ENCODE data around the gene CMIP. TPM values are rescaled to one million over a fixed set of nuclear protein-coding genes. Genes with fewer than 3 reads are reported as not detected.
"Not testable (repeated sequence)": the region's sequence is repeated elsewhere in the genome, so short reads cannot be mapped to it uniquely, and the experiment has no call there.

CMIP gene
- total RNA-seq, 1 donor from 2014 or later: 19.8 TPM

DNA sequence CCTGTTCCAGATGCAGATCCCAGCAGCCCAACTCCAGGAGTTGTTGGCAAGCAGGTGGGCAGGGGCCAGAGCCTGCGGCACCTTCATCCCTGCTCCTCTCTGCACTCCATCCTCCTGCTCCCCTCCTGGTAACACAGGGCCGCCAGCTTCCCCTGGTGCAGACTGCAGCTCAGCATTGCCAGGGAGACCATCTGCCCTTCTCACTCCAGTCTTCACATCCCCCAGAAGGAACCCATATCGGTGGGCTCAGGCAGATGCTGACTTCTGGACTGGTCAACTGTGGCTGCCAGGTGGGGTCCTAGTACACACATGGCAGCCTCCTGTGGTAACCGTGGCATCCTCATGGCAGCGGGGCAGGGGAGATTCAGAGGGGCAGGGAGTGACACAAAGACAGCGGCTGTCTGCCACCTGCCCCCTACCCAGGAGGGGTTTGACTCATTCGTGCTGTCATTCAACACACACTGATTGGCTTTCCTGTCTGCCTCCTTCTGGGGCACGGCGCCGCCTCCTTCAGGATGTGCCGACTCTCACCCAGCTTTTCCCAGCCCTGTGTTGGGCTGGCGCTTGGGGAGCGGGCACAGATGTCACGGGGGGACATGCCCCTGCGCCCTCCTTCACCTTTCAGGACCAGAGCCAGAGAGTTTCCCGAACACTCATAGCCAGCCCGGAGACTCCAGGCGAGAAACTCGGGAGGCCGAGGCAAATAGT lies 120.9 kb downstream of the CMIP start:
- intact Hi-C loops (cut with DNase I): no loop called here
- DNase-seq (ENCODE audit: low spot score): no peak

DNA sequence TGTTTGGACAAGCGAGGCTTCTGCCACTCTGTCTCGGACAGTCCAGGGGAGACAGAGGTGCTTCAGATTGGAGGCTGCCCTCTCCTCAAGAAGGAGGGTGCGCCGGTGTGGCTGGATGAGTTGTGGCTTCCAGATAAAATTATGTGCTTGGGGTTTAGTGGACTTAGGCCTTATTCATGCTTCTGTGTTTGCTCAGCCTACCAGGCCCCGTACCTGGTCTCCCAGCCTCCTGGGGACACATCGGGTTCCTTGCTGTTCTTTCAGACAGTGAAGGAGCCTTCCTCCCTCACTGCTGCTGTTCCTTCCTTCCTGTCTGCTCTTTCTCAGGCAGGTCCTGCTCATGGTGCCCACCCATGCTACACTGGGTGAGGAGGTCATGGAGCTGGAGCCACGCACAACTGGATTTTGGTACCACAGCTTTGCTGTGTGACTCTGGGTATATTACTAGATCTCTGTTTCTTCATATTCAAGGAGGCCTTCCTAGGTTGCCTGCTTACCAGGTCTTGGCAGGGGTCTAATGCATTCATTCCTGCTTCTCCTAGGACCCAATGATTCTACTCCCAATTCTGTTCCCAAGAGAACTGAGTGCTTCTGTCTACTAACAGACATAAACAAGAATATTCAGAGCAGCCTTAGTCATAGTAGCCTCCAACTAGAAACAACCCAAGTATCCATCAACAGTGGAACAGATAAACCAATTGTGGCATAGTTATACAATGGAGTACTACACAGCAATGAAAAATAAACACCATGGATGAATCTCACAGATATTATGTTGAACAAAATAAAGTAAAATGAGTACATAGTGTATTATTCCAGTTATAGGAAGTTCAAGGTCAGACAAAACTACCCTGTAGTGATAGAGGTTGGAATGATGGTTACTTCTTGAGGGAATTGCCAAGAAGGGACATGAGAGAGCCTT lies 121.7 kb downstream of the CMIP start:
- DNase-seq (ENCODE audit: low spot score): no peak
- intact Hi-C loops (cut with DNase I): no loop called here

DNA sequence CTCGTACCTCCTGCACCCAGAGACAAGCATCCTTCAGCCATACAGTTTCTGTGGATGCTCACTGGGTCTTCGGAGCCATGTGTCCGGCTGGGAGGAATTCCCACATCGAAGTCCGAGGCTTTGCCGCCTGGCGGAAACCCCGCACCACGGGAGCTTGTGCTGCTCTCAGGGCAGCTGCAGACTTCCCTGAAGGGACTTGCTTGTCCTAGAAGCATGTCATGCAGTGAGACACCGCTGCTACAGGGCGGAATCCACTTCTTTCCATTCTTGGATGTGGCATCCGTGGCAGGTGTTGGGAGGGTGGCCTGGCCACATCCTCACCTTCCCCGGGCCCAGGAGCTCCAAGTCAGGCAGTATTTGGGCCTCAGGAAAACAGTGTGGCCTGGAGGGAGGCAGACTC lies 122.5 kb downstream of the CMIP start:
- intact Hi-C loops (cut with DNase I): no loop called here

DNA sequence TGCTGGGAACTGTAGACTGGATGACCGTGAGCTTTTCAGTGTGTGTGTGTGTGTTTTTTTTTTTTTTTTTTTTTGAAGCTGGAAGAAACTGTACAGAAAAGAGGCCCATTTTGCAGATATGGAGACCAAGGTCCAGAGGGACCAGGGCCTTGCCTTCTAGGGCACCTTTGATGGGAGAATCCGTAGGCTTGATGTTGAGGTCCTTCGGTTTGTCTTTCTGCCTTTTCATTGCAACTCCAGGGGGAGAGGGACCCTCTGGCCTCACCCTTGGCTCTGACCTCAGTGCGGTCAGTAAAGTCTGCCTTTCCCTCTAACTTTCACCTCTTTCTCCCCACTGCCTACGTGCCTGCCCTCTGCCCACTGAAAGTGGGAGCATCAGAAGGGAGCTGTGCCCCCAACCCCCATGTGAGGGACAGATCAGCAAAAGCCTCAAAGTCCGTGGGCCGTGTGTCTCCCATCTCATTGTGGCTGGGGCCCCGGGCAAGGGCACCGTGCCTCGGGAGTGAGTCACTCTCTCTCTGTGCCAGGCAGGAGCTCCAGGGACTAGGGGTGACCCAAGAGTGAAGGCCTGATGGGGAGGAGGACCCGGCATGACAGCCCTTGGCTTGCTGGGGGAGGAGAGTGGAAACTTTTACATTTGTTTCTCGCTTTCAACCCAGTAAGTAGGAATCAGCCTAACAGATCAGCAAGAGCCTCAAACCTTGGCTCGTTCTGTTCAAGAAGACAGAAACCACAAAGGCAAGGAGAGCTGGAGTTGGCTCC lies 123.6 kb downstream of the CMIP start:
- DNase-seq (ENCODE audit: low spot score): no peak
- intact Hi-C loops (cut with DNase I): no loop called here

More for the DNA sequence above, 122.5 kb downstream of the CMIP start:
- DNase-seq (ENCODE audit: low spot score): no peak

DNA sequence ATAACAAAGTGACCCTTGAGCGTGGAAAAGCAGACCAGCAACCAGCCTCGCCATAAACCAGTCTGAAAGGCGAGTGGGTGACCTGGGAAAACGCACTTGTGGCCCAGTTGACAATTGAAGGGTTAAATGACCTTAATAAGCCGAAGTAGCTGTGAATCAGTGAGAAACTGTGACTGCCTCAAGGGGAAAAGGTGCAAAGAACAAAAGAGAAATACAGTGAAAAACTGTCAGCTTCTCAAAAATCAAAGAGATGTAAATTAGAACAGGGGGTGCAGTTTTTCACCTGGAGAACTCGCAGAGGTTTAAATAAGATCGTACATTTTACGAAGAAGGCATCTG lies 124.1 kb downstream of the CMIP start:
- intact Hi-C loops (cut with DNase I): no loop called here
- no peak for DNase-seq (ENCODE audit: low spot score)

DNA sequence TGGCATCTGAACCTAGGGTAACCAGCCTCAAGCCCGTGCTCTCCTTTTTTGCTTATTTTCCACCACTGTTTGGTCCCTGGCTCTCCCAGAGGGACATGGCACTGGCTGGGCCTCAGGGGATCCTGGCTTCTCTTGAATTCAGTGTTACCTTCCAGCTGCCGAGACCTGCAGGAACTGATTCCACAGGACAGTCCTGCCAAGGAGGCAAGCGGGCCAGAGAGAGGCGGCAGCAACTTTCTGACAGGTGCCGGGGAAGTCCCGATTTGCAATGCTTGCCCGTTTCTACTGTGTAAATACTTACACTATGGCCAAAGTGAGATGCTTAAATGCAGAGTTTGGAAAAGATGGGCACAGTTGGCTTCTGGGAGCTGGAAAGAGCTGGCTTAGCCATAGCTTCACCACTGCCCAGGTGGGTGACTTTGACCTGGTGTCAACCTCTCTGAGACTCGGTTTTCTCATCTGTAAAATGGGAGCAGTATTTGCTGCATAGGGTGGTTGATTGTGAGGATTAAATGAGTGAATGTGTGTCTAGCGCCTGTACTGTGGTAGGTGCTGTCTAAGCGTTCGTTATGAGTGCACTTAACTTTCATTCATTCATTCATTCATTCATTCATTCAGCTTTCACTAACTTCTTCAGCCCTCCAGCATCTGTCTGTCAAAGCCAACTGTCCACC lies 124.9 kb downstream of the CMIP start:
- intact Hi-C loops (cut with DNase I): no loop called here
- DNase-seq (ENCODE audit: low spot score): no peak

DNA sequence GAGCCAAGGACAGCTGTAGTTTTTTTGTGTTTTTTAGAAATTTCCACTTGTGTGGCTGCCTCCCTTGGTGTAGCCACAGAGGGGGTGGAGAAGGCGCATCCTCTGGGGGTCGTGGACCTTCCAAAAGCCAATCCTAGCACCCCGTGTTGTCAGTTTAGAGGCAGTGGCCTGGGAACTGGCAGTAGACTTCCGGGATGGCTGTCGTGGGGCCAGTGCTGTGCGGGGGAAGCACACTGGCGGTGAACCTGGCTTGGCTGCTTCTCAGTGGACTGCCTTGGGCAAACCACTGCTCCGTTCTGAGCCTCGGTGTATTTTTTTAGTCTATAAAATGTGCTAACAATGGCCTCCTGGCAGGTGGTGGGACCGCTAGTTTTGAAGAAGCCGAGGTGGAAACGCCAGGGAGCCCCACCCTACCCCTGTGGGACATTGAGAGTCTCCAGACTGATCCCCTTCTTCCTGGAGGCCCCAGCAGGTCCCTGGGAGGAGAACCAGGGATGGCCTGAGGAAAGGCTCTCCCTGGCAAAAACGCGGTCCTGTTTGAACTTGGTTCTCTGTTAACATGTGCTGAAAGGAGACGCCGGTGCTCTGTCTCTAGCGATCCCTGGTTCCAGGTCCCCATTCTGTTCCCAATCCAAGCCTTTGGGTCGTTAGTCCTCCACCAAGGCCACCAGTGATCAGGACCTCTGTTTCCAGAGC lies 125.7 kb downstream of the CMIP start:
- intact Hi-C loops (cut with DNase I): no loop called here
- DNase-seq (ENCODE audit: low spot score): no peak

DNA sequence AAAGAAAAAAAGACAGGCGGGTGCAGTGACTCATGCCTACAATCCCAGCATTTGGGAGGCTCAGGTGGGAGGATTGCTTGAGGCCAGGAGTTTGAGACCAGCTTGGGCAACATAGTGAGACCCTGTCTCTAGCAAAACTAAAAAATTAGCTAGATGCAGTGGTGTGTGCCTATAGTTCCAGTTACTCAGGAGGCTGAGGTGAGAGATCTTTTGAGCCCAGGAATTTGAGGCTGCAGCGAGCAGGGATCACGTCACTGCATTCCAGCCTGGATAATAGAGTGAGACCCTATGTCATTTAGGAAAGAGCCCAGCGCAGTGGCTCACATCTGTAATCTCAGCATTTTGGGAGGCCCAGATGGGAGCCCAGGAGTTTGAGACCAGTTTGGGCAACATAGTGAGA lies 126.6 kb downstream of the CMIP start:
- no peak for DNase-seq (ENCODE audit: low spot score)
- intact Hi-C loops (cut with DNase I): no loop called here

DNA sequence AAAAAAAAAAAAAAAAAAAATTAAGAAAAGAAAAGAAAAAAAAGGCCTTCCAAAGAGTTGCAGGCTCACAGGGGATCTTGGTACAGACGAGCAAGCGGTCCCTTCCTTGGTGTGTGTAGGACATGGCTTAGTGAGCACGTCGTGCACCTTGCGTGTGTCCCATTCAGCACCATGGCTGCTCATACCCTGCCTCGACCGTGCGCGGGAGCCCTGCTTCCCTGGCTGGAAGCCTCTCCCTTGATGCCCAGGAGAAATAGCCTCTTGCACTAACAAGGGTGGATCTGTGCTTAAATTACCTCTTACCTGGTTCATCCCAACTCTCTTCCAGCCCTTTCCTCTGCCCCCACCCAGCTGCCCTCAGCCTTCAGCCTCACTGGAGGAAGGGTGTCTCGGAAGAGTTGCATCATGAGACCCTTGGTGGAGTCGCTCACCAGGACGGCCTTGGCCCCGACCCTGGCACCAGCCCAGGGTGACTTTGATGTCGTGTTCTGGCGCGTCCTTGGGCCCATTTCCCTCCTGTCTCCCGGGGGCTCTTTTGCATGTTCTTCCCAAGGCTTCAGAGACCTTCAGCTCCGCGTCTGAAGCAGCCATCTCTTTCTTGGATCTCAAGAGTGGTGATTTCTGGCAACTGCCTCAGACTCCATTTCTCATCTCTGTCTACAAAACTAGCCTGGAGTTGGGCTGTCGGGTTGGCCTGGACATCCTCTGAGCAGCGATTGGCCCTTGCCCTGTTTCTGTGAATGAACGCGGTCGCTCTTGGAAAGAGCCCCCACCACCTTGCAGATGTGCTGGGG lies 127.2 kb downstream of the CMIP start:
- no peak for DNase-seq (ENCODE audit: low spot score)
- intact Hi-C loops (cut with DNase I): no loop called here

DNA sequence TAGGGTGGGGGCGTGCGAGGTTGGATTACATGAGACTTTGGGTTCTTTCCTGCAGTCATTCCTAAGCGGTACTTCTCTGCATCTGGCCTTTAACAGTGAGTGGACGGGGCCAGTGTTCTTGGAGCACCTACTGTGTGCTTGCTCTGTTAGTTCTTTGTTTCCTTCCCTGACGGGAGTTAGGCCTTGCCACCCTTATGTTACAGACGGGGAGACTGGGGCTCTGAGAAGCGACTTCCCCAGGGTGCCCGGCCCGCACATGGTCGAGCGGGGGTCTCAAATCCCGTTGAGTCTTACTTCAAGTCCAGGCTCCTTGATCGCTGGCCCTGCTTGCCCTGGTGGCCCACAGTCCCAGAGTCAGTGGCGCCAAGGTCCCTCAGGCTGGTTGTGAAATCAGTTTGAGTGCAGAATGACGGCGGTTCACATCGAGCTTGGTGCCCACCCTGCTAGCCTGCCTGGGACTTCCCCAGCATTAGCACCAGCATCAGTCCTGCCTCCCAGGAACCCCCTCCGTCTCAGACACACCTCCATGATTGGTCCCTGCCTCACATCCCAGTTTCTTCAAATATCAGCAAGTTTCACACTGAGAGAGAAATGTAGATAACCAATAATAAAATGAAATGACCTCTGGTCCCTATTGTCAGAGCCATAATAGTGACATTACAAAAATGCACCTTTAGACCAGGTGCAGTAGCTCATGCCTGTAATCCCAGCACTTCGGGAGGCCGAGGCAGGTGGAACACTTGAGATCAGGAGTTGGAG lies 128.0 kb downstream of the CMIP start:
- no peak for DNase-seq (ENCODE audit: low spot score)
- intact Hi-C loops (cut with DNase I): no loop called here

DNA sequence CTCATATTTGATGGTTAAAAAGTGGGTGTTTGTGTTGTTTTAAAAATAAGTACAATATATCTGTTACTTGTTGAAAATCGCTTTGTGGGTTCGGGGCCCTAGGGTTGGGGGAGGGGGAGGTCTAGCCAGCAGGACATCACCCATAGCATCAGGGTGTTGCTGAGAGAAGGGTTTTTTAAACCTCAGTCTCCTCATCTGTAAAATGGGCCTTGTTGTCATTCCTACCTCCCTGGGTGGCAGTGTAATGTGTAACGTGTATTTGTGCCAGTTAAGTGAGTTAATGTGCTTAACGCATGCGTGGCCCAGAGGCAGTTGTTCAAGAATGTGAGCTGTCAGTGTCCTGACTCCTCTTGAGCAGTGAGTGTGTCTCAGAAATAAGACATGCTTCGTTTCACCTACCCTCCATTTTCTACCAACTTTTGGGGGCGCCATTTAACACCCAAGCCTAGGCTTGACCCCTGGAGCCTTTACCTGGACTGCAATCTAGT lies 129.0 kb downstream of the CMIP start:
- no peak for DNase-seq (ENCODE audit: low spot score)
- intact Hi-C loops (cut with DNase I): no loop called here

DNA sequence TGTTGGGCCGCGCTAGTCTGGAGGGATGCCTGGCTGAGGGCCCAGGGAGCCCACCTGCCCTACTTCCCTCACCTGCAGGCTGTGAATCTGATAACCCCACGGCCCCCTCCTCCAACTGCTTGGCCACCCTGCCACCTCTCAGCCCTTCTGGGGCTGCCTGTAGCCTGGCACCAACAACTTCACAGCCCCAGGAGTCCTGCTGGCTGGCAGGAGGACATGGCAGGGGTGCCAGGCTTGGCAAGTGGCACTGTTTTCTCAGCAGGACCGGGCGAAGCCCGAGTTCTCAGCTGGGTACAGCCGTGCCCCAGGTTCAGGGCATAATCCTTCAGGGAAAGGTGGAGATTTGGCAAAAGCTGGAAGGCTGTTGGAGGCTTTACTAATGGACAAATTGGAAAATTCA lies 129.6 kb downstream of the CMIP start:
- intact Hi-C loops (cut with DNase I): no loop called here

DNA sequence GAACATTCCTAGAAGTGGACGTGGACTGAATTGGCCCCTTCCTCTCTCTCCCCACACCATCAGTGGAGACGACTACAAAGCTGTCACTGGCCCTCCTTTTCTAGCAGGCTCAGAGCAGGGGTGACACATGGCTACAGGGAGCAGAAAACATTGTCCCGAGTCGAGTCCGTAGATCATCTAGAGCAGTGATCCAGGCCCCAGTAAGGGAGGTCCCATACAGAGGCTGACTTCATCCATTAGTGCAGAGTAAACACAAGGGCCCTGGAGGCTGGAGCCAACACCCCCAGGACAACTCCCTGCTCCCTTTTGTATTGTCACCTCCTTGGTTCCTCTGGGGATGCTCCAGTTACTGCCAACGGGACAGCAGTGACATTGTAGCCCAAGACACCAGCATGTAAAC lies 130.7 kb downstream of the CMIP start:
- no peak for DNase-seq (ENCODE audit: low spot score)
- intact Hi-C loops (cut with DNase I): no loop called here

More for the DNA sequence above, 129.6 kb downstream of the CMIP start:
- no peak for DNase-seq (ENCODE audit: low spot score)

DNA sequence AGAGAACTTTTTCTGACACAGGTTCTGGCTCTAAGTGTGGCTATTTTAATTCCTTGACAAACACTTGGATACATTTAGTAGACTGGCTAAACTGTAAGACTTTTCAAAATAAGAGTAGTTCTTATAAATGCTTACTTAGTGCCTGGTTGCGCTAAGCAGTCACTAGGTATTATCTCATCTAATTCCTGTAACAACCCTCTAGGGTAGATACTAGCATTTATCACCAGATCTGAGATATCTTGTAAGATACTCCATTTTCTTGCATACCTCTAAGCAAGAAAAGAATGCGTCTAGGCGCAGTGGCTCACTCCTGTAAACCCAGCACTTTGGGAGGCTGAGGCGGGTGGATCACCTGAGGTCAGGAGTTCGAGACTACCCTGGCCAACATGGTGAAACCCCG lies 131.2 kb downstream of the CMIP start:
- DNase-seq (ENCODE audit: low spot score): no peak
- intact Hi-C loops (cut with DNase I): no loop called here

DNA sequence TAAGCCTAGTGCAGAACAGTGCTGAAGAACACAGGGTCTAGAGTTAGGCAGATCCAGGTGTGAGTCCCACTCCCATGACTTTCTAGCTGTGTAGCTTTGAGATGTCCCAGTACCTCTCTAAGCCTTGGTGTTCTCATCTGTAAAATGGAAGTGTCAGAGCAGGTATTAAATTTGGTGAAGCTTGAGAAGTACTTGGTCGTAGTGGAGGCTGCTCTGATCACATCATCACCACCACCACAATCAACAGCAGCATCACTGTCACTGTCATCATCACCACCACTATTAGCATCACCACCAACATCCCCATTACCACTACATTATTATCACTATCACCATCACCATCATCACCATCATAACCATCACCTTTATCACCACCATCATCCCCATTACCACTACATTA lies 132.1 kb downstream of the CMIP start:
- intact Hi-C loops (cut with DNase I): no loop called here
- no peak for DNase-seq (ENCODE audit: low spot score)

DNA sequence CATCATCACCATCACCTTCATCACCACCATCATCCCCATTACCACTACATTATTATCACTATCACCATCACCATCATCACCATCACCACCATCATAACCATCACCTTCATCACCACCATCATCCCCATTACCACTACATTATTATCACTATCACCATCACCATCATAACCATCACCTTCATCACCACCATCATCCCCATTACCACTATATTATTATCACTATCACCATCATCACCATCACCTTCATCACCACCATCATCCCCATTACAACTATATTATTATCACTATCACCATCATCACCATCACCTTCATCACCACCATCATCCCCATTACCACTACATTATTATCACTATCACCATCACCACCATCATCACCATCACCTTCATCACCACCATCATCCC lies 132.7 kb downstream of the CMIP start:
- DNase-seq (ENCODE audit: low spot score); intact Hi-C loops (cut with DNase I): not testable (repeated sequence)

DNA sequence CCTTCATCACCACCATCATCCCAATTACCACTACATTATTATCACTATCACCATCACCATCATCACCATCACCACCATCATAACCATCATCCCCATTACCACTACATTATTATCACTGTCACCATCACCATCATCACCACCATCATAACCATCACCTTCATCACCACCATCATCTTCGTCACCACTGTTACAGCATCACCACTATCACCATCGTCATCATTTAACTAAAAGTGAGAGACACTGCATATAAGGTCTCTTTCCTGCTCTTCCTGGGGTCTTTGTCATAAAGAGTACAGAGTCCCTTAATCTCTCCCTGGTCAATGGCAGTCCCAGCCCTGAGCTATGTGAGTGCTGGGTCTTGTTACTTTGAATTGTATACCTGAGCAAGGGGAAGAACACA lies 133.5 kb downstream of the CMIP start:
- intact Hi-C loops (cut with DNase I): no loop called here
- no peak for DNase-seq (ENCODE audit: low spot score)

Data from cardiac septum (tissue), 1 donor.